SK-N-SH (cell line): Measurements from ENCODE around the gene LRRC75A. TPM values are rescaled to one million over a fixed set of nuclear protein-coding genes. Genes with fewer than 3 reads are reported as not detected.
A peak's percentile ranks its signal among the peaks of the same experiment; 100 is the strongest.
"Not testable (repeated sequence)": the region's sequence is repeated elsewhere in the genome, so short reads cannot be mapped to it uniquely, and the experiment has no call there.

Experiments
- CTCF ChIA-PET: fragments of 300-600, 350-600 bp; formaldehyde crosslinking; extraction: SDS; loops from one replicate; lab custom pipeline; 2021; lab: Yijun Ruan, JAX
- POLR2A ChIA-PET: fragments of 350-600 bp; sonication (Branson Sonifier 250); formaldehyde crosslinking; extraction: SDS; loops from one replicate; lab custom pipeline; 2020; ENCODE audit warnings: antibody characterized with exemption, inconsistent platforms; lab: Yijun Ruan, JAX
- DNase-seq: peaks from one replicate; pipeline ENCODE4 v3.0.0; 2012
- H2AFZ ChIP-seq: fragments of 200-600 bp; sonication (generic); 2 replicates; pipeline ENCODE4 v1.8.1; 2016; ENCODE audit warnings: antibody characterized with exemption, mild to moderate bottlenecking, low read depth
- H3F3A ChIP-seq: fragments of 200-600 bp; sonication (generic); replicated peaks from 2 replicates; pipeline ENCODE3; 2016; ENCODE audit warnings: antibody characterized with exemption, mild to moderate bottlenecking; ENCODE audit not compliant: insufficient read depth
- H3K27ac ChIP-seq, 2 experiments: fragments of 200-500 bp in 1 of 2; fragments of 200-600 bp in 1 of 2; sonication (Bioruptor generic) in 1 of 2; sonication (generic), shearing (Covaris generic) in 1 of 2; 2 replicates each; pipeline versions ENCODE4 v1.5.1 to v1.6.1; 2014 to 2016; ENCODE audit warnings: low read depth in 2 of 2, inconsistent platforms in 1 of 2, low read length in 1 of 2, mild to moderate bottlenecking in 1 of 2, mixed read lengths in 1 of 2
- H3K27me3 ChIP-seq: fragments of 200-600 bp; sonication (generic), shearing (Covaris generic); 2 replicates; pipeline ENCODE4 v1.6.1; 2016; ENCODE audit warnings: mixed run types; ENCODE audit not compliant: insufficient read depth
- H3K36me3 ChIP-seq, 2 experiments: fragments of 200-500 bp in 1 of 2; fragments of 200-600 bp in 1 of 2; sonication (Bioruptor generic) in 1 of 2; sonication (generic) in 1 of 2; replicated peaks in 1 of 2; 2 replicates each; pipeline versions ENCODE3 to v1.5.1; 2014 to 2016; ENCODE audit warnings: low read length in 1 of 2, mild to moderate bottlenecking in 1 of 2; ENCODE audit not compliant: insufficient read depth in 2 of 2, control insufficient read depth in 1 of 2
- H3K4me1 ChIP-seq, 2 experiments: fragments of 200-500 bp in 1 of 2; fragments of 200-600 bp in 1 of 2; sonication (Bioruptor generic) in 1 of 2; sonication (generic), shearing (Covaris generic) in 1 of 2; 2 replicates each; pipeline versions ENCODE4 v1.5.1 to v1.6.1; 2014 to 2016; ENCODE audit warnings: low read depth in 1 of 2, low read length in 1 of 2, mixed run types in 1 of 2; ENCODE audit not compliant: insufficient read depth in 2 of 2, control insufficient read depth in 1 of 2
- H3K4me2 ChIP-seq: fragments of 200-600 bp; sonication (generic), shearing (Covaris generic); 2 replicates; pipeline ENCODE4 v1.6.1; 2017; ENCODE audit warnings: mixed run types
- H3K4me3 ChIP-seq, 2 experiments: fragments of 200-500 bp in 1 of 2; fragments of 200-600 bp in 1 of 2; sonication (Bioruptor generic) in 1 of 2; sonication (generic), shearing (Covaris generic) in 1 of 2; 2 replicates each; pipeline versions ENCODE4 v1.5.1 to v1.8.1; 2014 to 2016; ENCODE audit warnings: low read depth in 2 of 2, inconsistent platforms in 1 of 2, low read length in 1 of 2, mild to moderate bottlenecking in 1 of 2, mixed read lengths in 1 of 2, moderate library complexity in 1 of 2
- H3K79me2 ChIP-seq: fragments of 200-600 bp; sonication (generic); 2 replicates; pipeline ENCODE4 v1.8.1; 2017; ENCODE audit warnings: mild to moderate bottlenecking; ENCODE audit not compliant: insufficient read depth
- H3K9ac ChIP-seq: fragments of 200-600 bp; sonication (generic); 2 replicates; pipeline ENCODE4 v1.6.1; 2017; ENCODE audit warnings: mixed run types
- H3K9me2 ChIP-seq: fragments of 200-600 bp; sonication (generic); 2 replicates; pipeline ENCODE4 v1.6.1; 2017; ENCODE audit warnings: mixed run types
- H3K9me3 ChIP-seq: fragments of 200-600 bp; sonication (generic); 2 replicates; pipeline ENCODE4 v1.6.1; 2017; ENCODE audit warnings: mixed run types, mild to moderate bottlenecking, moderate library complexity
- H4K20me1 ChIP-seq: fragments of 200-600 bp; sonication (generic); 2 replicates; pipeline ENCODE4 v1.6.1; 2017; ENCODE audit warnings: mild to moderate bottlenecking, mixed run types; ENCODE audit not compliant: insufficient read depth
- CHD2 ChIP-seq: fragments of 150-350 bp; IDR thresholded peaks from 2 replicates; pipeline ENCODE4 v1.6.1; 2018; ENCODE audit warnings: low read length; ENCODE audit not compliant: partially characterized antibody
- JUND ChIP-seq: IDR thresholded peaks from 2 replicates; pipeline ENCODE4 v1.4.0; 2012
- MXI1 ChIP-seq: IDR thresholded peaks from 2 replicates; pipeline ENCODE4 v1.6.1; 2012; ENCODE audit warnings: mild to moderate bottlenecking, low read depth, low read length, improper control_type of control experiment
- POLR2AphosphoS5 ChIP-seq: IDR thresholded peaks from 2 replicates; pipeline ENCODE4 v1.6.1; 2012; ENCODE audit warnings: low read depth, low read length
- RAD21 ChIP-seq: IDR thresholded peaks from 2 replicates; pipeline ENCODE4 v1.6.1; 2012; ENCODE audit warnings: mild to moderate bottlenecking, low read length
- RFX5 ChIP-seq: IDR thresholded peaks from 2 replicates; pipeline ENCODE4 v1.6.1; 2012; ENCODE audit warnings: mild to moderate bottlenecking, improper control_type of control experiment, low read length
- SMC3 ChIP-seq: IDR thresholded peaks from 2 replicates; pipeline ENCODE4 v1.6.1; 2012; ENCODE audit warnings: low read depth, low read length, improper control_type of control experiment
- TAF1 ChIP-seq: IDR thresholded peaks from 2 replicates; pipeline ENCODE4 v1.6.1; 2012; ENCODE audit warnings: low read depth, mild to moderate bottlenecking, low read length, moderate library complexity, borderline replicate concordance
- WGBS: methylation state at CpG from one replicate; pipeline ENCODE4 v1.1.6; 2017; ENCODE audit warnings: low lambda C conversion rate; 5-methylcytosine and 5-hydroxymethylcytosine counted together
- polyA plus RNA-seq, 3 experiments: library from polyadenylated mRNA; depleted of rRNA; stranded (reverse); fragments of >200 nt; gene quantifications; 2 replicates each; pipeline ENCODE4 v1.2.3, GENCODE V29; 2012
- TF ChIP-seq, protein P1 (sequence below): IDR thresholded peaks from 2 replicates; pipeline ENCODE4 v1.4.0; 2012; ENCODE audit warnings: low read depth, borderline replicate concordance
- TF ChIP-seq, protein P2 (sequence below): IDR thresholded peaks from 2 replicates; pipeline ENCODE4 v1.4.0; 2012; ENCODE audit warnings: low read depth, borderline replicate concordance

LRRC75A gene
- polyA plus RNA-seq, 1 of the 3 experiments (the other 2 are of a cell fraction) = 1.2 TPM

DNA sequence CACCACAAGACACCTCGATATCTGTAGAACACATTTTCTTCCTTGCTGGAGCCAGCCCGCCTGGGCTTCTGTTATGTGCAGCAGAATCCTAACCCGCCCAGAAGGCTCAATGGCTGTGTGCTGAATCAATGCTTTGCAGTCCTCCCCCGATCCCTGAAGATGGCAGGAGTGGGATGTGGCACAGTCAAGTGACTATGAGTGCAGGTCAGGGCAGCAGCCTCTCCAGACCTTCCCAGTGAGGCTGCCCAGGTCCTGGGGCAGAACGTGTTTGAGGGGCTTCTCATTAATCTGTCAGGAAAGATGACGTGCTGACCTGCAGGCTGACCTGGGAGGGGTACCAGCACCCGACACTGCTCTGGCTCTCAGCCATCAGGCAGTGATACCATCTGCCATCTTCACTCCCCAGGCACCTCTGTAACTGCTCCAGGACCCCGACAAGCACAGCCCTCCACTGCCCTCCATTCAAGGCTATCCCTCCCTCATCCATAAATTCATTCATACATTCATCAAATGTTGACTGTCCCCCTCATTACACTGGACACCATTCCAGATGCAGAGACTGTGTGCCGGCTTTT is 35.2 kb downstream of the LRRC75A start:
- CTCF ChIA-PET = interaction anchor here (33.7 kb wide), 1 partner anchor 64 kb away, joined by 746 read pairs; no protein-coding TSS in a partner anchor
- no peaks in the 10 kb centered on the region for H4K20me1 ChIP-seq
- peak; percentile 66 for DNase-seq
- no peaks in the 10 kb centered on the region for H3K79me2 ChIP-seq
- no peaks in the 10 kb centered on the region for H3K36me3 ChIP-seq
- no peak overlapping the region; a peak in 1 of 4 replicates for H3K27ac ChIP-seq
- H3K4me2 ChIP-seq = no peak overlapping the region
- POLR2A ChIA-PET = interaction anchor here (0.8 kb wide), 1 partner anchor 65 kb away, joined by 4 read pairs; no protein-coding TSS in a partner anchor
- H3K9me3 ChIP-seq = no peaks in the 10 kb centered on the region
- peaks cover 8% of the 10 kb centered on the region for H3F3A ChIP-seq
- H3K9ac ChIP-seq = no peak overlapping the region
- no peak overlapping the region for H3K4me3 ChIP-seq
- no peaks in the 10 kb centered on the region for H3K27me3 ChIP-seq
- H2AFZ ChIP-seq = no peak overlapping the region
- 62% methylated on average over 6 of the region's 9 CpGs for WGBS
- H3K4me1 ChIP-seq = peaks cover 0 to 13% of the 10 kb centered on the region in 2 experiments; a peak in 1 of 4 replicates
- no peaks in the 10 kb centered on the region for H3K9me2 ChIP-seq
- TF ChIP-seq RAD21 = peak; percentile 64
- no peak for TF ChIP-seq TAF1
- no peak for TF ChIP-seq POLR2AphosphoS5
- no peak for TF ChIP-seq RFX5
- TF ChIP-seq, protein P1, sequence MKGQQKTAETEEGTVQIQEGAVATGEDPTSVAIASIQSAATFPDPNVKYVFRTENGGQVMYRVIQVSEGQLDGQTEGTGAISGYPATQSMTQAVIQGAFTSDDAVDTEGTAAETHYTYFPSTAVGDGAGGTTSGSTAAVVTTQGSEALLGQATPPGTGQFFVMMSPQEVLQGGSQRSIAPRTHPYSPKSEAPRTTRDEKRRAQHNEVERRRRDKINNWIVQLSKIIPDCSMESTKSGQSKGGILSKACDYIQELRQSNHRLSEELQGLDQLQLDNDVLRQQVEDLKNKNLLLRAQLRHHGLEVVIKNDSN = no peak
- peak; percentile 49; the same call in 1 of the 2 replicates for TF ChIP-seq SMC3
- TF ChIP-seq CHD2 = no peak

DNA sequence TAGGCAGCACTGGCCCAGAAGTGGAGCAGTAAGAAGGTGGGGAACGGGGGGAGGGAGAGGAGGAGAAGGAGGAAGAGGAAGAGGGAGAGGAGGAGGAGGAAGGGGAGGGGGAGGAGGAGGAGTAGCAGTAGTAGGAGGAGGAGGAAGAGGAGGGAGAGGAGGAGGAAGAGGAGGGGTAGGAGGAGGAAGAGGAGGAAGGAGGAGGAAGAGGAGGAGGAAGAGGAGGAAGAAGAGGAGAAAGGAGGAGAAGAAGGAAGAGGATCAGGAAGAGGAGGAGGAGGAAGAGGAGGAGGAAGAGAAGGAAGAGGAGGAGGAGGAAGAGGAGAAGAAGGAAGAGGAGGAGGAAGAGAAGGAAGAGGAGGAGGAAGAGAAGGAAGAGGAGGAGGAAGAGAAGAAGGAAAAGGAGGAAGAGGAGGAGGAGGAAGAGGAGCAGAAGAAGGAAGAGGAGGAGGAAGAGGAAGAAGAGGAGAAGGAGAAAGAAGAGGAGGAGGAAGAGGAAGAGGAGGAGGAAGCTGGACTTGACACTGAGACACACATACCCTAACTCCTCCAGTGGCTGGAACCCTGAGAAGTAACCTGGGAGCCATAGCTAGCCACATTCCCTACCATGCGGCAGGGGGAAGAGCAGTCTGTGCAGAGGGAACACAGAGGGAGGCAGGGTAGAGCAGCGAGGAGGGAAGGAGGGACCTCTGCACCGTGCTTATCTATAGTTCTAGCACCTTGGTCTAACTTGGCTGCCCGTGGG is 35.8 kb downstream of the LRRC75A start:
- Histone ChIP-seq H3K27me3 (no peaks in the 10 kb centered on the region), H3K27ac (no peak overlapping the region), H3K4me1 (peaks cover 0 to 13% of the 10 kb centered on the region in 2 experiments; a peak in 1 of 4 replicates), H4K20me1 (no peaks in the 10 kb centered on the region), H3K79me2 (no peaks in the 10 kb centered on the region), H3K36me3 (no peaks in the 10 kb centered on the region), H3K9me3 (no peaks in the 10 kb centered on the region), H3K4me3 (no peak overlapping the region), H3F3A (peaks cover 8% of the 10 kb centered on the region), H3K9me2 (no peaks in the 10 kb centered on the region), H3K4me2 (no peak overlapping the region), H2AFZ (no peak overlapping the region), H3K9ac (no peak overlapping the region)
- ChIA-PET POLR2A (interaction anchor here (0.8 to 1.2 kb wide), 2 partner anchors 18 to 66 kb away, joined by 3 to 4 read pairs; no protein-coding TSS in a partner anchor), CTCF (interaction anchor here (0.7 to 33.7 kb wide), 2 partner anchors 65 to 90 kb away, joined by 3 to 746 read pairs; no protein-coding TSS in a partner anchor)
- no peak for DNase-seq
- 66% methylated on average over 5 of the region's 5 CpGs for WGBS
- TF ChIP-seq JUND = no peak

DNA sequence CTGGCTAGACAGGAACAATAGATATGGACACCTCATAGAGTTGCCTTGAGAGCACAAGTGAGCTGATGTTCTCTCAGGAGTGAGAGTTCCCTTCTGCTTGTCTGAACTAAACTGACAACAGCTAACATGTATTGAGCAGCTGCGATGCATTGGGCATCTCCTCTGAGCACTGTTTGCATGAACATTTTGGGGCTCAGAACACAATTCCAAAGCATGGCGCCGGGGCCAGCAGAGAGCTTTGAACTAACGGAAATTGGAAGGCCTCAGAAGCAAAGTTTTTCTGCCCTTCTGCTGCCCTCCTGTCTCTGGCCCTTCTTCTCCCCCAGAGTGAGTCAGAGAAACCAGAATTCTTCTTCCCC is 38.5 kb downstream of the LRRC75A start:
- H3F3A ChIP-seq = peaks cover 23% of the 10 kb centered on the region
- H3K9me3 ChIP-seq = no peaks in the 10 kb centered on the region
- peaks cover 0 to 4% of the 10 kb centered on the region in 2 experiments for H3K36me3 ChIP-seq
- no peaks in the 10 kb centered on the region for H3K79me2 ChIP-seq
- POLR2A ChIA-PET = interaction anchor here (1.7 kb wide), 1 partner anchor 82 kb away, joined by 4 read pairs; no protein-coding TSS in a partner anchor
- no peak overlapping the region for H3K4me2 ChIP-seq
- no peaks in the 10 kb centered on the region for H3K27me3 ChIP-seq
- no peak for DNase-seq
- no peak overlapping the region; a peak in 1 of 4 replicates for H3K4me3 ChIP-seq
- peaks cover 0 to 13% of the 10 kb centered on the region in 2 experiments; a peak in 1 of 4 replicates for H3K4me1 ChIP-seq
- WGBS = 86% methylated on average over 4 of the region's 4 CpGs
- TF ChIP-seq, protein P2, sequence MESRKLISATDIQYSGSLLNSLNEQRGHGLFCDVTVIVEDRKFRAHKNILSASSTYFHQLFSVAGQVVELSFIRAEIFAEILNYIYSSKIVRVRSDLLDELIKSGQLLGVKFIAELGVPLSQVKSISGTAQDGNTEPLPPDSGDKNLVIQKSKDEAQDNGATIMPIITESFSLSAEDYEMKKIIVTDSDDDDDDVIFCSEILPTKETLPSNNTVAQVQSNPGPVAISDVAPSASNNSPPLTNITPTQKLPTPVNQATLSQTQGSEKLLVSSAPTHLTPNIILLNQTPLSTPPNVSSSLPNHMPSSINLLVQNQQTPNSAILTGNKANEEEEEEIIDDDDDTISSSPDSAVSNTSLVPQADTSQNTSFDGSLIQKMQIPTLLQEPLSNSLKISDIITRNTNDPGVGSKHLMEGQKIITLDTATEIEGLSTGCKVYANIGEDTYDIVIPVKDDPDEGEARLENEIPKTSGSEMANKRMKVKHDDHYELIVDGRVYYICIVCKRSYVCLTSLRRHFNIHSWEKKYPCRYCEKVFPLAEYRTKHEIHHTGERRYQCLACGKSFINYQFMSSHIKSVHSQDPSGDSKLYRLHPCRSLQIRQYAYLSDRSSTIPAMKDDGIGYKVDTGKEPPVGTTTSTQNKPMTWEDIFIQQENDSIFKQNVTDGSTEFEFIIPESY = no peak
- TF ChIP-seq MXI1 = 0 out of 2 replicates have a peak, but pooled peaks have one; percentile 17
- H3K9me2 ChIP-seq = no peaks in the 10 kb centered on the region
- H3K9ac ChIP-seq = no peak overlapping the region
- no peak overlapping the region for H2AFZ ChIP-seq
- CTCF ChIA-PET = interaction anchor here (0.6 to 33.7 kb wide), 26 partner anchors 11 to 136 kb away, joined by 3 to 746 read pairs (median 5); partner anchors contain the start of gene LRRC75A
- 0 out of 2 replicates have a peak, but pooled peaks cover 20% of the 10 kb centered on the region for H4K20me1 ChIP-seq
- no peak overlapping the region for H3K27ac ChIP-seq

DNA sequence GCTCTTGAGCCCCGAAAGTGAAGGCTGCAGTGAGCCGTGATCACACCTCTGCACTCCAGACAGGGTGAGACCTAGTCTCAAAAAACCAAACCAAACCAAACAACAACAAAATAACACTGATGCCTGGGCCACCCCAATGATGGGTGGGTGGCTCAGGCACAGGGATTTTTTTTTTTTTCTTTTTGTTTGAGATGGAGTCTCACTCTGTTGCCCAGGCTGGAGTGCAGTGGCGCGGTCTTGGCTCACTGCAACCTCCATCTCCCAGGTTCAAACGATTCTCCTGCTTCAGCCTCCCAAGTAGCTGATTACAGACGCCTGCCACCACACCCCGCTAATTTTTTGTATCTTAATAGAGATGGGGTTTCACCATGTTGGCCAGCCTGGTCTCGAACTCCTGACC is 39.7 kb downstream of the LRRC75A start:
- Histone ChIP-seq H3K4me1 (peaks cover 0 to 13% of the 10 kb centered on the region in 2 experiments; a peak in 1 of 4 replicates), H3K36me3 (peaks cover 0 to 14% of the 10 kb centered on the region in 2 experiments), H3F3A (peaks cover 27% of the 10 kb centered on the region), H4K20me1 (0 out of 2 replicates have a peak, but pooled peaks cover 29% of the 10 kb centered on the region)
- CTCF ChIA-PET = interaction anchor here (0.7 to 33.7 kb wide), 14 partner anchors 11 to 134 kb away, joined by 3 to 746 read pairs (median 12); partner anchors contain the start of gene LRRC75A
- not testable (repeated sequence) for H3K9me3 ChIP-seq, H3K27me3 ChIP-seq, H3K9ac ChIP-seq, DNase-seq, H2AFZ ChIP-seq, H3K27ac ChIP-seq, H3K9me2 ChIP-seq, H3K79me2 ChIP-seq, H3K4me3 ChIP-seq, H3K4me2 ChIP-seq
- WGBS = 88% methylated on average over 8 of the region's 8 CpGs
- POLR2A ChIA-PET = interaction anchor here (1.1 kb wide), 1 partner anchor 69 kb away, joined by 3 read pairs; no protein-coding TSS in a partner anchor
